ENCODE data around the gene FHL2.

DNA sequence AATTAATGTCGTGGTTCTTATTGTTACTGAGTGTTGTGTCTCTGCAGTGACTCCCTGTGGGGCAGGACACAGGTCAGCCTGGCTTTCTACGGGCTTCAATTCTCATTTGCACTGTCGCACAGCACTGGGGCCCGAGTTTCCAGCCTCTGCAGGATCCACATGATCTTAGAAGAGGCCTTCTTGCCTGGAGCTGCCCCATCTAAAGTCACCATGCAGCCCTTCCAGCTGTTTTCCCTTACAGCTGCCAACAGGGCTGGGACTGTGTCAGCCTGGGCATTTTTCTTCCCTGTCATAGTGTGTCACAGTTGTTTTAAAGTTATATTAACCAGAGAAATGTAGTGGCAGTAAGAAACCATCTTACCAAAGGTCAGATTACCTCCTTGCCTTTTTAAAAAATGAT, 27.0 kb downstream of the FHL2 start:
- TF ChIP-seq POLR2A (IDR thresholded peaks at IDR 0.05): no peak
- TF ChIP-seq, protein P1, sequence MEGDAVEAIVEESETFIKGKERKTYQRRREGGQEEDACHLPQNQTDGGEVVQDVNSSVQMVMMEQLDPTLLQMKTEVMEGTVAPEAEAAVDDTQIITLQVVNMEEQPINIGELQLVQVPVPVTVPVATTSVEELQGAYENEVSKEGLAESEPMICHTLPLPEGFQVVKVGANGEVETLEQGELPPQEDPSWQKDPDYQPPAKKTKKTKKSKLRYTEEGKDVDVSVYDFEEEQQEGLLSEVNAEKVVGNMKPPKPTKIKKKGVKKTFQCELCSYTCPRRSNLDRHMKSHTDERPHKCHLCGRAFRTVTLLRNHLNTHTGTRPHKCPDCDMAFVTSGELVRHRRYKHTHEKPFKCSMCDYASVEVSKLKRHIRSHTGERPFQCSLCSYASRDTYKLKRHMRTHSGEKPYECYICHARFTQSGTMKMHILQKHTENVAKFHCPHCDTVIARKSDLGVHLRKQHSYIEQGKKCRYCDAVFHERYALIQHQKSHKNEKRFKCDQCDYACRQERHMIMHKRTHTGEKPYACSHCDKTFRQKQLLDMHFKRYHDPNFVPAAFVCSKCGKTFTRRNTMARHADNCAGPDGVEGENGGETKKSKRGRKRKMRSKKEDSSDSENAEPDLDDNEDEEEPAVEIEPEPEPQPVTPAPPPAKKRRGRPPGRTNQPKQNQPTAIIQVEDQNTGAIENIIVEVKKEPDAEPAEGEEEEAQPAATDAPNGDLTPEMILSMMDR (IDR thresholded peaks at IDR 0.05): no peak

All from breast epithelium (tissue), 3 donors.